Nephron progenitor cell (in vitro differentiated cells): ENCODE measurements around the gene HSF2.

ENCODE experiments used
- DNase-seq: peaks from one replicate; pipeline ENCODE4 v3.0.0; 2021
- H3K27ac Mint-ChIP-seq: 2 replicates; pipeline ENCODE4 v1.8.0; 2021; ENCODE audit warnings: mild to moderate bottlenecking, moderate library complexity, mixed read lengths
- H3K27me3 Mint-ChIP-seq: 2 replicates; pipeline ENCODE4 v1.8.0; 2021; ENCODE audit warnings: mild to moderate bottlenecking, low read depth, mixed read lengths; ENCODE audit not compliant: poor library complexity
- H3K36me3 Mint-ChIP-seq: 2 replicates; pipeline ENCODE4 v1.8.0; 2021; ENCODE audit warnings: low read depth, mixed read lengths
- H3K4me1 Mint-ChIP-seq: 2 replicates; pipeline ENCODE4 v1.8.0; 2021; ENCODE audit warnings: mixed read lengths
- H3K4me3 Mint-ChIP-seq: 2 replicates; pipeline ENCODE4 v1.8.0; 2021; ENCODE audit warnings: mild to moderate bottlenecking, moderate library complexity, mixed read lengths
- H3K9me3 Mint-ChIP-seq: 2 replicates; pipeline ENCODE4 v1.8.0; 2021; ENCODE audit warnings: mild to moderate bottlenecking, moderate library complexity, mixed read lengths
- TF ChIP-seq, protein P1 (sequence below): fragments of 200-600 bp; sonication (generic); IDR thresholded peaks from 2 replicates; pipeline ENCODE4 v1.5.0; 2021; ENCODE audit warnings: antibody characterized with exemption

Gene HSF2, protein sequence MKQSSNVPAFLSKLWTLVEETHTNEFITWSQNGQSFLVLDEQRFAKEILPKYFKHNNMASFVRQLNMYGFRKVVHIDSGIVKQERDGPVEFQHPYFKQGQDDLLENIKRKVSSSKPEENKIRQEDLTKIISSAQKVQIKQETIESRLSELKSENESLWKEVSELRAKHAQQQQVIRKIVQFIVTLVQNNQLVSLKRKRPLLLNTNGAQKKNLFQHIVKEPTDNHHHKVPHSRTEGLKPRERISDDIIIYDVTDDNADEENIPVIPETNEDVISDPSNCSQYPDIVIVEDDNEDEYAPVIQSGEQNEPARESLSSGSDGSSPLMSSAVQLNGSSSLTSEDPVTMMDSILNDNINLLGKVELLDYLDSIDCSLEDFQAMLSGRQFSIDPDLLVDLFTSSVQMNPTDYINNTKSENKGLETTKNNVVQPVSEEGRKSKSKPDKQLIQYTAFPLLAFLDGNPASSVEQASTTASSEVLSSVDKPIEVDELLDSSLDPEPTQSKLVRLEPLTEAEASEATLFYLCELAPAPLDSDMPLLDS

DNA sequence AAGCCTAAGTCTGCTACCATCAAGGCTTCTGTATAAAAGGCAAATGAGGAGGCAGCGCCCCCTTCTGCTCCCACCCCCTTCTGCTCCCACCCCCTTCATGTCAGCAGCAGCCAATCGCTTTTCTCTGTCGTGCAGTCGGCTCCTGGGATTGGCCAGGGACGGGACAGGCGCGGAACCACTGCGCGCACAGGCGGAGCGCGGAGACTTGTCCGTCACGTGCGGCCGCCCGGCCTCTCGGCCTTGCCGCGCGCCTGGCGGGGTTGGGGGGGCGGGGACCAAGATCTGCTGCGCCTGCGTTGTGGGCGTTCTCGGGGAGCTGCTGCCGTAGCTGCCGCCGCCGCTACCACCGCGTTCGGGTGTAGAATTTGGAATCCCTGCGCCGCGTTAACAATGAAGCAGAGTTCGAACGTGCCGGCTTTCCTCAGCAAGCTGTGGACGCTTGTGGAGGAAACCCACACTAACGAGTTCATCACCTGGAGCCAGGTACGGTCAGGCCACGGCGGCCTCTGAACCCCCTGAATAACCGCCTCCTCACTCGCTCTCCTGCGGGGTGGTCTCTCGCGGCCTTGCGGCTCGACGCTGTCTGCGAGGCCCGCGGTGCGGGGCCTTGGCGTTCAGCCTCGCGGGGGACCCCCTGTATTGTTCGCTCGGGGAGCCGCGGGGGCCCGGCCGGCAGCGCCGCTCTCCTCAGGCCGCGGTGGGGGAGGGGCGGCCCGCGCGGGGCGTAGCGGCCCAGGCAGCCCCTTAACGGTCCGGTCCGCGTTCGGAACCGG, at the start of gene HSF2:
HSF2 (plus strand) TSS at position 305 of the 773 bp plus-strand sequence; CDS start at position 391, 86 bp downstream.
- TF ChIP-seq, protein P1, sequence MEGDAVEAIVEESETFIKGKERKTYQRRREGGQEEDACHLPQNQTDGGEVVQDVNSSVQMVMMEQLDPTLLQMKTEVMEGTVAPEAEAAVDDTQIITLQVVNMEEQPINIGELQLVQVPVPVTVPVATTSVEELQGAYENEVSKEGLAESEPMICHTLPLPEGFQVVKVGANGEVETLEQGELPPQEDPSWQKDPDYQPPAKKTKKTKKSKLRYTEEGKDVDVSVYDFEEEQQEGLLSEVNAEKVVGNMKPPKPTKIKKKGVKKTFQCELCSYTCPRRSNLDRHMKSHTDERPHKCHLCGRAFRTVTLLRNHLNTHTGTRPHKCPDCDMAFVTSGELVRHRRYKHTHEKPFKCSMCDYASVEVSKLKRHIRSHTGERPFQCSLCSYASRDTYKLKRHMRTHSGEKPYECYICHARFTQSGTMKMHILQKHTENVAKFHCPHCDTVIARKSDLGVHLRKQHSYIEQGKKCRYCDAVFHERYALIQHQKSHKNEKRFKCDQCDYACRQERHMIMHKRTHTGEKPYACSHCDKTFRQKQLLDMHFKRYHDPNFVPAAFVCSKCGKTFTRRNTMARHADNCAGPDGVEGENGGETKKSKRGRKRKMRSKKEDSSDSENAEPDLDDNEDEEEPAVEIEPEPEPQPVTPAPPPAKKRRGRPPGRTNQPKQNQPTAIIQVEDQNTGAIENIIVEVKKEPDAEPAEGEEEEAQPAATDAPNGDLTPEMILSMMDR: no peak
- peak; percentile 89 for DNase-seq
- peak within 1 kb of the TSS; percentile 96 for H3K27ac Mint-ChIP-seq
- H3K36me3 Mint-ChIP-seq: peaks cover 29% of the 10 kb centered on the region
- peak within 1 kb of the TSS; percentile 99 for H3K4me3 Mint-ChIP-seq
- H3K9me3 Mint-ChIP-seq: no peaks in the 10 kb centered on the region
- H3K4me1 Mint-ChIP-seq: peaks cover 35% of the 10 kb centered on the region
- peaks cover 6% of the 10 kb centered on the region for H3K27me3 Mint-ChIP-seq

DNA sequence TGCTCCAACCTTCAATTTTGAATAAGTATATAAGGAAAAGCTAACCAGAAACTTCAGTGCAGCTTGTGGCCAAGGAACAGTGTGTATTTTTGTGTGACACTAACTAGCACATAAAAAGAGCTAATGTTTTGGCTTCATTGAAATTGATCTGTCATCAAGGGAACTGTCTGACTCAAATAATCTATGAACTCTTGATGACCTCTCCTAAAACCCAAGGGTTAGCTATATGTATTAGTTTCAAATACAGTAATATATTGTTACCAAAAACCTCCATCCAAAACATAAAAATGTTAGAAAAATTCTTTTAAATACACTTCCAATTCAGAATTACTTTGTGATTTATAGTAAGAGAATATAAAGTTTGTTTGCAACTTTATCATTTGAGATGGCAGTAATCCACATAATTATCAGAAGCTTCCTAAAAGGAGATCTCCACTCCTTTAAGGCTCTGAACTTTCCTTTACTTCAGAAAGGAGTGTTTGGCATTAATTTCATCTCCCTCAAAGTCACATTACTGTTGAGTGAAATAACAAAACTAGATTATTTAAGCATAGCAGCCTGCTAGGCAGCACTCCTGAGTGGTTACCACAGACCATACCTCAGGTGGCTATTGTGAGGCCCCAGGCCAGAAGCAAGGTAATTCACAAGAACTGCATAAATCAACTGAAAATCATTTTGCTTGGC, 46.3 kb upstream of the HSF2 start:
- H3K36me3 Mint-ChIP-seq: no peaks in the 10 kb centered on the region
- peaks cover 3% of the 10 kb centered on the region for H3K27me3 Mint-ChIP-seq
- H3K27ac Mint-ChIP-seq: no peak overlapping the region
- no peak overlapping the region for H3K4me3 Mint-ChIP-seq
- TF ChIP-seq, protein P1: no peak
- no peak for DNase-seq
- H3K9me3 Mint-ChIP-seq: no peaks in the 10 kb centered on the region
- H3K4me1 Mint-ChIP-seq: no peaks in the 10 kb centered on the region

DNA sequence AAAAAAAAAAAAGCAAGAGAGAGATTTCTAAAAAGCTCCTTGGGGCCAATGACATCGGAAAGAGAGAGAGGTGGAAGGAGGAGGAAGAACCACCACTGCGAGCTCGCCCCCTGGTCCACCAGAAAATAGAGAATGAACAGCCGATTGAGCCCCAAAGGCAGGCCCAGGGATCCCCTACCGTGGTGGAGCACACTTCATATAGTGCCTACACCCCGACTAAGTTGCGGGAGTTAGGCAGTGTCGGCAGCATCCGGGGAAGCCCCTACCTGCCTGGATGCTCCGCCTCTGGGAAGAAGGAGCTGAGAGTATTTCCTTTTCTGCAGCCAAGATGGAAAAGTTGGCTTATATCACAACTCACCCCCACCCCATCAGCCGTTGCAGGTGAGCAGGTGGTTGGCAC, 38.6 kb upstream of the HSF2 start:
- H3K4me1 Mint-ChIP-seq: no peaks in the 10 kb centered on the region
- no peaks in the 10 kb centered on the region for H3K9me3 Mint-ChIP-seq
- no peak for DNase-seq
- no peaks in the 10 kb centered on the region for H3K36me3 Mint-ChIP-seq
- H3K27ac Mint-ChIP-seq: no peak overlapping the region
- TF ChIP-seq, protein P1: no peak
- H3K27me3 Mint-ChIP-seq: peaks cover 4% of the 10 kb centered on the region
- no peak overlapping the region for H3K4me3 Mint-ChIP-seq

DNA sequence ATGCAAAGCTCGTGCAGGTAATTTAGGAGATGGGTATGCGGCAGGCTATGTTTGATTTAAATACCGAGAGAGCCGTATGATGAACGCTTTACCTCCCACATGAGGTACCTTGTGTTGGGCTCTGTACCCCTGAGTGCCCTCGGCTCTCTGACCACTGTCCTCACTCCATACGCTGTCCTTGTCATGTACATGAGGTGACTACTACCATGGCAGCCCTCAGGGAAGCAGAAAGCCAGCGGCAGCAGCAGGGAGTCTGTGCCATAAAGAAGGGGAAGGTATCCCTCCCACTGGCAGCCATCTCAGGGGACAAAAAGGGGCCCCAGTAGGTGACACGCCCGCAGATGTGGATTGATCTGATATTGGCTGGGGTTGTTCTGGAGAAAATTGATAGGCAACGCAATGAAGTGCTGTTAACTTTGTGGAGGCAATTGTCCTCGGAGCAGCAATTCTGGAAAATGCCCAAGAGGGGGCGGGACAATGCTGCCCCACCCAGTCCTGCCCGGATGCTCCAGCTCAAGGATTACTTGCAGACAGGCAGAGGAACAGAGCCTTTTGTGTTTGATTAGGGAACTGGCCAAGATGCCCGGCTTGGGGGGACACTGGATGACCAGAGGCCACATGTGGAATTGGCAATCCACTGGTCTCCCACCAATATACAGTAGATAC, 38.0 kb upstream of the HSF2 start:
- TF ChIP-seq, protein P1: no peak
- H3K4me1 Mint-ChIP-seq: no peaks in the 10 kb centered on the region
- H3K36me3 Mint-ChIP-seq: no peaks in the 10 kb centered on the region
- no peaks in the 10 kb centered on the region for H3K9me3 Mint-ChIP-seq
- peaks cover 4% of the 10 kb centered on the region for H3K27me3 Mint-ChIP-seq
- H3K27ac Mint-ChIP-seq: no peak overlapping the region
- H3K4me3 Mint-ChIP-seq: no peak overlapping the region
- no peak for DNase-seq

DNA sequence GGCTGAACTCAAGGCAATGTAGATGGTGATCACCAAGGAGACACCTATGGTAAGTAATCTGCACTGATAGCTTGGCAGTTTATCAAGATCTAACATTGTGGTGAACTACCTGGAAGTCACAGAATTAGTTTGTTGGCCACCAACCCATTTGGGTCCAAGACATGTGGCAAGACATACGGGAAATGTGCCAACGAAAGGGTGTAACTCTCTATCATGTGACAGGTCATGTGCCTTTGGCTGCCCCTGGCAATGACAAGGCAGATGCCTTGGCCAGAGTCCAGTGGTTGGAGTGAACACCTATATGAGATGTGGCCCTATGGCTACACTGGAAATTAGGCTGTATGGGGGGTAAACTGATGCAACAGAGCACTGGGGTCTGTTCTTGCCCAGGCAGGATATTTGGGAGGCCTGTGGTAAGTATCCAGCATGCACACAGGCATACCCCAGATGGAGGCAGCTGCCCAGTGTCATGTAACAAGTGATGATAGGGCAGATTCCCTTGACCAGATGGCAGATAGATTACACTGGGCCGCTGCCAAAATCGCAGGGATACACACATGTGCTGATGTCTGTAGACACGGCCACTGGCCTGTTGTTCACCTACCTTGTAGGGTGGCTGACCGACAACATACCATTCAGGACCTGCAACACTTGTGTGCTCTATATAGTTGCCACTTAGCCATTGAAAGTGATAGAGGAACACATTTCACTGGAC, 35.5 kb upstream of the HSF2 start:
- no peak overlapping the region for H3K27ac Mint-ChIP-seq
- H3K4me3 Mint-ChIP-seq: no peak overlapping the region
- peaks cover 4% of the 10 kb centered on the region for H3K27me3 Mint-ChIP-seq
- TF ChIP-seq, protein P1: no peak
- DNase-seq: no peak
- H3K4me1 Mint-ChIP-seq: no peaks in the 10 kb centered on the region
- no peaks in the 10 kb centered on the region for H3K36me3 Mint-ChIP-seq
- no peaks in the 10 kb centered on the region for H3K9me3 Mint-ChIP-seq
